HG03342 (cell line): Measurements from ENCODE around the gene CCDC78.

Experiments used
- ATAC-seq: cut with Tn5 transposase; IDR thresholded peaks from one replicate; pipeline ENCODE4 v1.9.1; 2021; ENCODE audit warnings: mild to moderate bottlenecking, moderate library complexity; ENCODE audit not compliant: unreplicated experiment

The CCDC78 gene

DNA sequence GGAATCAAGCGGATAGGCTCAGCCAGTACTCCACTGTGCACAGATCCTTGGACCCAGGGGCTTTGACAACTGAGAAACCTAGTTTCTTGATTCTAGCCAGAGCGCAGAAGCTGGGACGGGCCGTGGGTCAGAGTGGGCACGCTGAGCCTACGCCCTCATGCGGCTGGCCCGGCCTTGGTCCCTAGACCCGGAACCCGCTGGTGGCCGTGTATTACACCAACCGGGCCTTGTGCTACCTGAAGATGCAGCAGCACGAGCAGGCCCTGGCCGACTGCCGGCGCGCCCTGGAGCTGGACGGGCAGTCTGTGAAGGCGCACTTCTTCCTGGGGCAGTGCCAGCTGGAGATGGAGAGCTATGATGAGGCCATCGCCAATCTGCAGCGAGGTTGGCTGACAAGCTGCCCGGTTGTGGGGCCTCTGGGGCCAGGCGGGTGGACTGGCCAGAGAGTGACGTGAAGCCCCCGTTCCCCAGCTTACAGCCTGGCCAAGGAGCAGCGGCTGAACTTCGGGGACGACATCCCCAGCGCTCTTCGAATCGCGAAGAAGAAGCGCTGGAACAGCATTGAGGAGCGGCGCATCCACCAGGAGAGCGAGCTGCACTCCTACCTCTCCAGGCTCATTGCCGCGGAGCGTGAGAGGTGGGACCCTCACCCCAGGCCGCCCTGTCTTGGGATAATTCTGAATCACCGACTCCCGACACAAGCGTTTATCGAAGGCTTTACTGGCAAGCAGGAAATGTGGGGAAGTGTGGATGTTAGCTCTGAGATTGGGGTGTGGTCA, 45.1 kb downstream of the CCDC78 start:
- no peak for ATAC-seq

DNA sequence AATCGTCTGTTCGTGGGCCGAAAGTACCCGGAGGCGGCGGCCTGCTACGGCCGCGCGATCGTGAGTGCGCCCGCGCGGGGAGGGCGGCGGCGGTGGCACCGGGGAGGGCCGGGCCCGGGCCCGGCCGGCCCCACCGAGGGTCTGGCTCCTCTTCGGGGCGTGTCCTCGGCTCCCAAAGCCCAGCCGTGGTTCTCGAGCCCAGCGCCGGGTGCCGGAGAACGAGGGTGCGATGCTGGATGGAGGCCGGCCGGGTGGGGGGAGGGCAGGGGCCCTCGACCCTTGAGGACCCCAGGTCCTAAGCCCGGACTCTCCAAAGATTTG, 45.7 kb downstream of the CCDC78 start:
- no peak for ATAC-seq

DNA sequence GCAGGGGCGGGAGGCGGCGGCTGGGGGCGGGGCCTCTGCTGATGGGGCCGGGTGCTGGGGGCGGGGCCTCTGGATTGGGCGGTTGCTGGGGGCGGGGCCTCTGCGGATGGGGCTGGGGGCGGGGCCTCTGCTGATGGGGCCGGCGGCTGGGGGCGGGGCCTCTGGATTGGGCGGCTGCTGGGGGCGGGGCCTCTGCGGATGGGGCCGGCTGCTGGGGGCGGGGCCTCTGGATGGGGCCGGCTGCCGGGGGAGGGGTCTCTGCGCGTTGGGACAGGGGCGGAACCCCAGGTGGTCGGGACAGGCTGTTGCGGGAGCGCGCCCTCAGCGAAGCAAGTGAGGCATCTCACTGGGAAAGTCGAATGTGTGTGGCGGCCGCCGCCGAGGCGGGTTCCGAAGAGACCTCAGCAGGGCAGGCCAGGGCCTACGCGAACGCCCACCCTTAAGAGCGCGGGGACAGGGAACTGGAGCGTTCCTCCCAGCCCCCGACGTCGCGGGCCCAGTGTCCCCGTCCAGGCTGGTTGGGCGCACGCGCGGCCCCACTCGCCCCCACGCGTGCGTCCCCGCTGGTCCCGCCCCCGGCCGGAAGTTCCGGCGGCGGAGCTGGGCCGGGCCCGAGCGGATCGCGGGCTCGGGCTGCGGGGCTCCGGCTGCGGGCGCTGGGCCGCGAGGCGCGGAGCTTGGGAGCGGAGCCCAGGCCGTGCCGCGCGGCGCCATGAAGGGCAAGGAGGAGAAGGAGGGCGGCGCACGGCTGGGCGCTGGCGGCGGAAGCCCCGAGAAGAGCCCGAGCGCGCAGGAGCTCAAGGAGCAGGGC, 46.2 kb downstream of the CCDC78 start, which contains the start of gene STUB1:
Gene STUB1, plus strand, starts transcription at position 597 of the 811 bp plus-strand sequence. Its CDS starts 116 bp downstream, at position 713.
- peak; percentile 31 for ATAC-seq

DNA sequence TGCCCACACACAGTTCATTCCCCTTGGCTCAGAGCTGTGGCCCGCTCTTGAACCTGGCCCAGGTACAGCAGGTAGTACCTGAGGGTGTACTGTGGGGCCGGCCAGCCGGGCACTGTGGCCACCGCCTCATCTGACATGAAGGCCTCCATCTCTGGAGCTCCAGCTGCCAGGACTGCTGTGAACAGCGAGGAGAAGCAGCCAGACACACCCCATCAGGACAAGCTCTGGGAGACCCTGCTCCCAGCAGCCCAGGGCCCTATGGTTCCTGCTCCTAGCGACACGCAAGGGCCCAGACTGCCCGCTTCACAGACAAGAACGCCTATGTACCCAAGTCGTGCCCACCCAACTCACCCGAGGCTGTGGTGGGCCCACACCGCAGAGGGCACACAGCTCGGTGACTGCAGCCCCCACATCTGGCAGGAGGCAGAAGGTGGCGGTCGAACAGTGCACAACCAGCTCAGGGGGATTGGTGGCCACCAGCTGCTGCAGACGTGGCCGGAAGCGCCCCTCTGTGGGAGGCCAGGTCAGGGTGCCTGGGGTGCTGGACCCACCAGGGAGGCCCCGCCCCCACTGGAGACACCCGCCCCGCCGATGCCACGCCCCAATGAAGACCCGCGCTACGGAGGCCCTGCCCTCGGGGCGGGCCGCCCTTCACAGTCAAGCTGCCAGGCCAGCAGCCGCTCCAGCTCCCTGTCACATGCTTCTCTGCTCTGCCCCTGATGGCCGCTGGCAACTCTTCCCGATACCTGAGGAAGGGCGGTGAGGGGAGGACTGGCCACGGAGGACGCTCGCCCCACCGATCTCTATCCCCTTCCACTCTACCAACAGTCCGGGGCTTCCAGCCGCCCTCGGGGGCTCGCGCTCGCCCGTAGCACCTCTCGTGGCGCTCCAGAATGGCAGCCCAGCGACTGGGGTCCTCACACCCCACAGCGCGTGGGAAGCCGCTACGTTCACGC, 47.1 kb downstream of the CCDC78 start:
- ATAC-seq: no peak

DNA sequence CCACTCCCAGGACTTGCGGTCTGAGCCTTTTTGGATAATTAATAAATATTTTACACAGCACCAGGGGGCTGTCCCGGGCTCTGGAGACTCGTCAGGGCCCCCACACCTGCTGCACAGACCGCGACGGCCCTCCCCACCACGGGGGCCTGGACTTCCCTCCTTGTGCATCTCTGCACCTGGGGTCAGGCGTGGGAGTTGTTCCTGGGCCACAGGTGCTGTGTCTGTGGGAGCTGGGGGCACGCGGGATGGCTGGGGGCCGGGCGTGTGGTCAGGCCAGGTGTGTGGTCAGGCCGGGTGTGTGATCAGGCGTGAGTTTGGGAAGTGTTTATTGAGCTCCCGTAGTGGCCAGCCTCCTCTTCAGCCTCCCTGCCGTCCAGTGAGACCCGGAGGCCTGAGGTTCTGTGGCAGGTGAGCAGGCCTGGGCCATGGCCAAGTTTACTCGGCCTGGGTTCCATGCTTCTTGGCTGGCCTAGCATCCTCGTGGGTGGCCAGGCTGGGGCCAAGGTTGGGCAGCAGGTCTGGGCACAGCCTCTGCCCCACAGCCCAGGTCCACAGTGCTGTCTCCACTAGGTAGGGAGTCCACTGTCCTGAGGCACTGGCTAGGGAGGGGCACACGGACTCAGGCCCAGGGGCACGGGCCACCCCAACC, 47.9 kb downstream of the CCDC78 start:
- no peak for ATAC-seq

DNA sequence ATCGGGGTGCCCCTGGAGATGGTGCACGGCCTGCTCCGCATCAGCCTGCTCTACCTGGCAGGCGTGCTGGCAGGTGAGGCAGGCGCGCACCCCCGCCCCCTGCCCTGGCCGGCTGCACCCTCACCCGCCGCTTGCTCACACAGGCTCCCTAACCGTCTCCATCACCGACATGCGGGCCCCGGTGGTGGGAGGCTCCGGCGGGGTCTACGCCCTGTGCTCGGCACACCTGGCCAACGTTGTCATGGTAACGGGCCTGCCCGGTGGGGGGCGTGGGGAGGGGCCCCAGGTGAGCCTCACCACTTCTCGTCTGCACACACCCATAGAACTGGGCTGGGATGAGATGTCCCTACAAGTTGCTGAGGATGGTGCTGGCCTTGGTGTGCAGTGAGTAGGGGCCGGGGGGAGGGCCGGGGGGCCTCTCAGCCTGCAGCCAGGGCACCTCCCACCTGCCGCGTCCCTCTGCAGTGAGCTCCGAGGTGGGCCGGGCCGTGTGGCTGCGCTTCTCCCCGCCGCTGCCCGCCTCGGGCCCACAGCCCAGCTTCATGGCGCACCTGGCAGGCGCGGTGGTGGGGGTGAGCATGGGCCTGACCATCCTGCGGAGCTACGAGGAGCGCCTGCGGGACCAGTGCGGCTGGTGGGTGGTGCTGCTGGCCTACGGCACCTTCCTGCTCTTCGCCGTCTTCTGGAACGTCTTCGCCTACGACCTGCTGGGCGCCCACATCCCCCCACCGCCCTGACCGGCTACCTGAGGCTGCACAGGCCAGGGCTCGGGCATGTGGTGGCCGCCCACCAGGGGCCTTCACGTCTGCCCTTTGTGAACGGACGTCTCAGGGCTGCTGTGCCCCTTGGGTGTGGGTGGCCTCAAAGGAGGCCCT, 48.7 kb downstream of the CCDC78 start:
- ATAC-seq: no peak

DNA sequence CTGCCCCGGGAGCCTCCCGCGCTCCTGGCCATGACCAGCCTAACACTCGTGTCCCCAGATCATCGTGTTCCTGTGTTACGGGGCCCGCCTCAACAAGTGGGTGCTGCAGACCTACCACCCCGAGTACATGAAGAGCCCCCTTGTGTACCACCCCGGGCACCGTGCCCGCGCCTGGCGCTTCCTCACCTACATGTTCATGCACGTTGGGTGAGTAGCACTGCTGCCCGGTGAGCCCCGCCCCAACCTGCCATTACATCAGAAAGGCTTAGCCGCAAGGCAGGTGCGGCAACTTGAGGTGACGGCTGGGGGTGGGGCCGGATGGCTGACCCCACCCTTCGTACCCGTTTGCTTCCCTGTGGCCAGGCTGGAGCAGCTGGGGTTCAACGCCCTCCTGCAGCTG, 49.3 kb downstream of the CCDC78 start:
- no peak for ATAC-seq

DNA sequence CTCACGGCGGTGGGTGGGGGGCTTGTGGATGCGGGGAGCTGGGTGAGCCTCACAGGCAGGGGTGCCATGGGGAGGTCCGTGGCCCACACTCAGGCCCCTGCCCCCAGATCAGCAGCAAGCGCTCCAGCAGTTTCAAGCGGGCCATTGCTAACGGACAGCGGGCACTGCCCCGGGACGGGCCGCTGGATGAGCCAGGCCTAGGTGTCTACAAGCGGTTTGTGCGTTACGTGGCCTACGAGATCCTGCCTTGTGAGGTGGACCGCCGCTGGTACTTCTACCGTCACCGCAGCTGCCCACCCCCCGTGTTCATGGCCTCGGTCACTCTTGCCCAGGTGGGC, 49.7 kb downstream of the CCDC78 start:
- no peak for ATAC-seq

DNA sequence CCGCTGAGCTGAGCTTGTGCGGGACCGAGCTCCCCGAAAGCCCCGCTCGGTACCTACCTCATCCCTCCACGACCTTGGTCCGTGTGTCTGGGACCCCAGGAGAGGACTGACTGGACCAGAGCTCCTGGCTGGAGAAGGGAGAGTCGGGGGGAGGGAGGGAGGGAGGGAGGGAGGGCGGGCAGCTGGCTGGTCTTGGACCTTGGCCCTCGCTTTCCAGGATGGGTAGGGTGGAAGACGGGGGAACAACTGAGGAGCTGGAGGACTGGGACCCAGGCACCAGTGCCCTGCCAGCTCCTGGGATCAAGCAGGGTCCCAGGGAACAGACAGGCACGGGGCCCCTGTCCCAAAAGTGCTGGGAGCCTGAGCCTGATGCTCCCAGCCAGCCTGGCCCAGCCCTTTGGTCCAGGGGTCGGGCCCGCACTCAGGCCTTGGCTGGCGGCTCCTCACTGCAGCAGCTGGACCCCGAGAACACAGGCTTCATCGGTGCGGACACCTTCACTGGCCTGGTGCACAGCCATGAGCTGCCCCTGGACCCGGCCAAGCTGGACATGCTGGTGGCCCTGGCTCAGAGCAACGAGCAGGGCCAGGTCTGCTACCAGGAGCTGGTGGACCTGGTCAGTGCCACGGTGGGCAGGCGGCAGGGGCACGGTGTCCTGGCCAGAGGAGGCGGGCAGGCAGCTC, 50.2 kb downstream of the CCDC78 start:
- ATAC-seq: no peak

DNA sequence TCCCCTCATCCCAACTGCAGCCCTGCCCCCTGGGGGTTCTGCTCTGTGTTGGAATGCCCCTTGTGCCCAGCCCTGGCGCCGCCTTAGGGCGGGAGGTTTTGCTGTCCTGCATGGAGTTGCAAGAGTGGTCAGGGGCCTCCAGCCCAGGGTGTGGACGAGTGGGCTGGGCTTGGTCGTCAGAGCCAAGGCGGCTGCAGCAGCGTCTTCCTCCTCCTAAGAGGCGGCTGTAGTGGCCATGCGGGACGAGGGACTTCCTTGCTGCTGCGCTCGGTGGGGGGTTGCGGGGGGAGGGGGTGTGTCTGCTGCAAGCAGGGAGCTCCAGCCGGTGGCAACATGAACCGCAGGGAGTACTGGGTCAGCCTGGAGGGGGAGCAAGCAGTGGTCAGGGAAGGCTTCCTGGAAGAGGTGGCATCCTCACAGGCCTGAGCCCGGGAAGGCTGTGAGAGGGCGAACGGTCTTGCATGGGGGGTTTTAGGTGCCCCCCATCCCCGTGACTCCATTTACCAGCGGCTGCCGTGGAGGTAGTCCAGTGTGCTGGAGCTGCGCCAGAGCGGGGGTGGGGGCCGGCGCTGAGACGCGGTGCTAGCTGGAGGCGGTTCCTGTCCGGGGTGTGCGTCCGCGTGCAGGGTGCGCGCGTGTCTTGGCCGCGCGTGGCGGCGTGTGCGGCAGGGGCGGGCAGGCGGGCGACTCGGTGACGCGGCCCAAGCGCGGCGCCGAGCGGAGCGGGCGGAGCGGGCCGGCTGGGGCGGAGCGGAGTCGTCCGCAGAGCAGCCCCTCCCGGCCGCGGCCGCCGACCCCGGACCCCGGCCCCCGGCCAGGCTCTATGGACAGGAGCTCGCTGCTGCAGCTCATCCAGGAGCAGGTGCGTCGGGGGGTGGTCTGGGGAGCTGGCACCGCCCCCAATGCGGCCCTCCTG, 51.0 kb downstream of the CCDC78 start, which contains the start of gene RHBDL1:
Gene RHBDL1, plus strand, starts transcription at position 704 of the 916 bp plus-strand sequence. Its CDS starts 120 bp downstream, at position 824.
- no peak for ATAC-seq

DNA sequence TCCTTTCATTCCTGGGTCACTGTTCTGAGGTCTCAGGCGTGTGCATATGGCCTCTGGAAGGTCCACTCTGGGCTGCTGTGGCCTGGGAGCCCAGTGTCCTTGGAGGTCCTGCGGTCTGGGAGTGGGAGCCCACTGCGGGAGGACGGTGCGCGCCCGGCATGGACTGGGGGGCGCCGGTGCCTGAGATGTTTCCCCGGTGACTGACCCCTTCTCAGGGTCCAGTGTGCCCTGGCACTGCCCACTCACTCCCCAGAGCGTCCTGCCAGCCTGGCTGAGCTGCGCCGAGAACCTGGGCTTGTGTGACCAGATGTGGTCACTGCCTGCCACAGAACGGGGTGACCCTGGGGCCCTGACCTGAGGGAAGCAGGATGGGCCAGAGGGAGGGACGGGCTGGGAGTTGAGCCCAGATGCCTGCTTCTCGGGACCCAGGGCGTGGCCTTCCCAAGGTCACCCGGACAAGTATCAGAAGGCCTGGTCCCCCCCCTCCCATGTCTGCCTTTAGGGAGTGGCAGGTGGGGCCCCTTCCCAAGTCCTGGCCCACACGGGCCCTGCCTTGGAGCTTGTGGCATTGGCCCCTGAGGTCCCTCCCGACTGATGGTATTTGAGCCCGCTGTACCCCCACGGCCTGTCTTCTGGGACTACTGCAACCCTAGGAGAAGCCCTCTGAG, 51.9 kb downstream of the CCDC78 start:
- ATAC-seq: no peak

DNA sequence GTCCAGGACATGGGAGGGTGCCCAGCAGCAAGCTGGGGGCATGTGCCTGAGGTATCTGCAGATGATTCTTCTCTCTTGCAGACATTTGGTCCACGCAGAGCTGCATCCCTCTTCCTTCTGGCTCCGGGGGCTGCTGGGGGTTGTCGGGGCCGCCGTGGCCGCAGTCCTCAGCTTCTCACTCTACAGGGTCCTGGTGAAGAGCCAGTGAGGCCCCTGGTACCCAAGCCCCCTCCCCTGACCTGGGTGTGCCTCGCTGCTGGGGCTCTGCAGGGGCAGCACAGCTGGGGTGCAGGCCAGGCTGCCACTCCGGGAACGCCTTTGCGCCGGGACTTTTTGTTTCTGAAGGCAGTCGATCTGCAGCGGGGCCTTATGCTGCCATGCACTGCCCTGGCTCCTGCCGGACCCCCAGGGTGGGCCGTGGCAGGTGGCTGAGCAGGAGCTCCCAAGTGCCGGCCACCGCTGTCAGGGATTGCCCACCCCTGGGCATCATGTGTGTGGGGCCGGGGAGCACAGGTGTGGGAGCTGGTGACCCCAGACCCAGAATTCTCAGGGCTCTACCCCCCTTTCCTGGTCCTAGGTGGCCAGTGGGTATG, 52.7 kb downstream of the CCDC78 start:
- ATAC-seq: no peak

DNA sequence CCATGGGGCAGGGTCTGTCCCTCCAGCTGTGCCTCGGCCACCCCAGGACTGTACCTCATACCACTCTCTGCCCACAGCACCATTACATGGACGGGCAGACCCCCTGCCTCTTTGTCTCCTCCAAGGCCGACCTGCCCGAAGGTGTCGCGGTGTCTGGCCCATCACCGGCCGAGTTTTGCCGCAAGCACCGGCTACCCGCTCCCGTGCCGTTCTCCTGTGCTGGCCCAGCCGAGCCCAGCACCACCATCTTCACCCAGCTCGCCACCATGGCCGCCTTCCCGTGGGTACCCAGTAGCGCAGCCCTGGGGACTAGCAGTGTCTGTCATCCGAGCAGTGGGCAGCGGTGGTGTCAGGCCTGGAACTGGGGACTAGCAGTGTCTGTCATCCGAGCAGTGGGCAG, 53.4 kb downstream of the CCDC78 start:
- ATAC-seq: no peak
